ENCODE measurements around the gene EFL1.

- TF ChIP-seq CTCF (optimal IDR thresholded peaks at IDR 0.05 in 1 of 3, IDR thresholded peaks at IDR 0.05 in 1 of 3, conservative IDR thresholded peaks at IDR 0.05 in 1 of 3; ENCODE audit: extremely low read depth in 1 of 3, insufficient read depth in 2 of 3, low read length in 3 of 3): no peak
- no peak for TF ChIP-seq EZH2 (IDR thresholded peaks at IDR 0.05; ENCODE audit: low read length)
Observed at GRCh38 chr15:82309802-82310201, 47.3 kb upstream of the EFL1 start.
